GM19035 (cell line): ENCODE results near the gene PKNOX2.
A peak's percentile ranks its signal among the peaks of the same experiment; 100 is the strongest.

Experiments
- ATAC-seq: cut with Tn5 transposase; IDR thresholded peaks from one replicate; pipeline ENCODE4 v1.9.1; 2021; ENCODE audit not compliant: unreplicated experiment

Gene PKNOX2

GRCh38 chr11:125164422-125165110 lies at the start of gene PKNOX2:
TSS of gene PKNOX2 (plus strand) at chr11:125164751. CDS start at chr11:125351306, 186,555 bp downstream.
- peak; percentile 43 for ATAC-seq

- no peak for ATAC-seq
Observed at GRCh38 chr11:125117429-125117828, 47.1 kb upstream of the PKNOX2 start.

GRCh38 chr11:125123194-125123946 lies 41.2 kb upstream of the PKNOX2 start:
- no peak for ATAC-seq

- peak; percentile 62 for ATAC-seq
Observed at GRCh38 chr11:125123947-125124617, 40.5 kb upstream of the PKNOX2 start.

GRCh38 chr11:125124618-125124992 lies 39.9 kb upstream of the PKNOX2 start:
- no peak for ATAC-seq

- no peak for ATAC-seq
Observed at GRCh38 chr11:125128450-125128849, 36.1 kb upstream of the PKNOX2 start.

- no peak for ATAC-seq
Observed at GRCh38 chr11:125129316-125129993, 35.1 kb upstream of the PKNOX2 start.

- ATAC-seq = no peak
Observed at GRCh38 chr11:125132071-125132470, 32.5 kb upstream of the PKNOX2 start.

- ATAC-seq = no peak
Observed at GRCh38 chr11:125132596-125132995, 32.0 kb upstream of the PKNOX2 start.

GRCh38 chr11:125136001-125136400 lies 28.6 kb upstream of the PKNOX2 start:
- no peak for ATAC-seq

- no peak for ATAC-seq
Observed at GRCh38 chr11:125138966-125139365, 25.6 kb upstream of the PKNOX2 start.

- no peak for ATAC-seq
Observed at GRCh38 chr11:125139778-125140177, 24.8 kb upstream of the PKNOX2 start.

GRCh38 chr11:125140233-125140632 lies 24.3 kb upstream of the PKNOX2 start:
- no peak for ATAC-seq

GRCh38 chr11:125141178-125141577 lies 23.4 kb upstream of the PKNOX2 start:
- no peak for ATAC-seq

GRCh38 chr11:125141686-125142535 lies 22.6 kb upstream of the PKNOX2 start:
- ATAC-seq = peak; percentile 90

GRCh38 chr11:125146232-125146631 lies 18.3 kb upstream of the PKNOX2 start:
- no peak for ATAC-seq

- no peak for ATAC-seq
Observed at GRCh38 chr11:125147280-125147679, 17.3 kb upstream of the PKNOX2 start.

- no peak for ATAC-seq
Observed at GRCh38 chr11:125148011-125148410, 16.5 kb upstream of the PKNOX2 start.

GRCh38 chr11:125148743-125149142 lies 15.8 kb upstream of the PKNOX2 start:
- ATAC-seq = no peak

- no peak for ATAC-seq
Observed at GRCh38 chr11:125153837-125154236, 10.7 kb upstream of the PKNOX2 start.
